ENCODE results near the gene TMC1. TPM values are rescaled to one million over a fixed set of nuclear protein-coding genes. Genes with fewer than 3 reads are reported as not detected.
A peak's percentile ranks its signal among the peaks of the same experiment; 100 is the strongest.
"Not testable (repeated sequence)": the region's sequence is repeated elsewhere in the genome, so short reads cannot be mapped to it uniquely, and the experiment has no call there.

Gene TMC1
- total RNA-seq, result 1 to 10 TPM in 1 of 4 donors, under 1 TPM in 1, not detected in 2; 0.34 to 2.6 TPM
- under 1 TPM in 2 of 3 donors, not detected in 1; 0.05 to 0.08 TPM for polyA plus RNA-seq
- long read RNA-seq, donor 1, result 0 reads
- long read RNA-seq, donor 2, result 0 reads

DNA sequence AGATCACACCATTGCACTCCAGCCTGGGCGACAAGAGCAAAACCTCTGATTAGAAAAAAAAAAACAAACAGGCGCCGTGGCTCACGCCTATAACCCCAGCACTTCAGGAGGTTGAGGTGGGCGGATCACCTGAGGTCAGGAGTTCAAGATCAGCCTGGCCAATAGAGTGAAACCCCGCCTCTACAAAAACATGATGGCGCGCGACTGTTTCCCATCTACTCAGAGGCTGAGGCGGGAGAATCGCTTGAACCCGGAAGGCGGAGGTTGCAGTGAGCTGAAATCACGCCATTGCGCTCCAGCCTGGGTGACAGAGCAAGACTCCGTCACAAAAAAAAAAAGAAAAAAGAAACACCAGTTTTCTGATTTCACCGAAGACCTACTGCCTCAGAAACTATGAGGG lies at the start of gene TMC1:
TSS of gene TMC1 (plus strand) at position 193 of the 400 bp plus-strand sequence. CDS start 127,041 bp downstream, outside the sequence.
- H3K36me3 ChIP-seq (ENCODE audit: insufficient read depth in 1 of 2, low read depth in 1 of 2); H3K27ac ChIP-seq; DNase-seq; H3K27me3 ChIP-seq (ENCODE audit: insufficient read depth in 3 of 3, low read length in 2 of 3); H3K4me1 ChIP-seq; intact Hi-C loops (cut with DNase I); ATAC-seq; H3K4me3 ChIP-seq; H3K9me3 ChIP-seq: not testable (repeated sequence)
- 97 to 99% (median 98%) methylated on average over 17 of the region's 17 CpGs for WGBS, 3 donors

DNA sequence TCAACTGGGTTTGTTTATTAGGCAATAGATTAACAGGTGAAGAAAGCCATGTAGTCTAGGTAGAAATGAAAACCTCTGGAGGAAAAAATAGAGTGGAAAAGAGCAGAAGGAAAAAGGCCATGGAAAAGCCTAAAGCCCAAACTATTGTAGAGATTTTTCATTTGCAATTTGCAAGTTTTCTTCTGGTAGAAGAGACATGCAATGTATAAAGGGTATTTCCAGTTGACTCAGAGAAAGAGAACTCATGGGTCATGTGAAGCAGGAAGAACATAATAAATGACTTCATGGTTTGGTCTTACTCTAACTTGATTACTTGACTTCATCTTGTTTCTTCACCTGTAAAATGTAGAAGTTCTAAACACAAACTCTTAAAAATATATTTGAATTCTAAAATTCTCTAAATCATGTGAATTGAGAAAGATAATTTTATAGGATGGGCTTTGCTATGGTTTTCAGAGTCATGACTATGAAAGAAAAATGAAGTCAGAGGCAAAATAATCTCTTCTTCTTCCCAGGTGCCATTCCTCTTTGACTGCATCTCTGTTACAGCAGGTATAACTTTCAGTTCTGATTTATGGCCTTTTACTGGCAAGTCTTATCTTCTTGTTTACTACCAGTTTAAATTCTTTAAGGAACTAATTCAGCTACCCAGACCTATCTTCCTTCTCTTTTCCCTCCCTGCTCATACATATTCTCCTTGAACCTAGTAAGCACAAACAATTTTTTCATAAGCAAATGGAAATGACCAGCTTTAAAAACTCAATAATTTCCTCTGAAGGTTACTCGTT lies 47.7 kb upstream of the TMC1 start:
- intact Hi-C loops (cut with DNase I), result no loop called here
- Histone ChIP-seq H3K36me3 (ENCODE audit: insufficient read depth in 1 of 2, low read depth in 1 of 2) (no peaks in the 10 kb centered on the region), H3K4me3 (no peak overlapping the region), H3K27ac (no peak overlapping the region), H3K9me3 (no peaks in the 10 kb centered on the region), H3K4me1 (peaks cover 10% of the 10 kb centered on the region), H3K27me3 (ENCODE audit: insufficient read depth in 3 of 3, low read length in 2 of 3) (no peaks in the 10 kb centered on the region)
- 53 to 60% (median 57%) methylated on average over 1 of the region's 1 CpG for WGBS, 3 donors
- ATAC-seq (no peak), DNase-seq (no peak)
- TF ChIP-seq, protein P1, sequence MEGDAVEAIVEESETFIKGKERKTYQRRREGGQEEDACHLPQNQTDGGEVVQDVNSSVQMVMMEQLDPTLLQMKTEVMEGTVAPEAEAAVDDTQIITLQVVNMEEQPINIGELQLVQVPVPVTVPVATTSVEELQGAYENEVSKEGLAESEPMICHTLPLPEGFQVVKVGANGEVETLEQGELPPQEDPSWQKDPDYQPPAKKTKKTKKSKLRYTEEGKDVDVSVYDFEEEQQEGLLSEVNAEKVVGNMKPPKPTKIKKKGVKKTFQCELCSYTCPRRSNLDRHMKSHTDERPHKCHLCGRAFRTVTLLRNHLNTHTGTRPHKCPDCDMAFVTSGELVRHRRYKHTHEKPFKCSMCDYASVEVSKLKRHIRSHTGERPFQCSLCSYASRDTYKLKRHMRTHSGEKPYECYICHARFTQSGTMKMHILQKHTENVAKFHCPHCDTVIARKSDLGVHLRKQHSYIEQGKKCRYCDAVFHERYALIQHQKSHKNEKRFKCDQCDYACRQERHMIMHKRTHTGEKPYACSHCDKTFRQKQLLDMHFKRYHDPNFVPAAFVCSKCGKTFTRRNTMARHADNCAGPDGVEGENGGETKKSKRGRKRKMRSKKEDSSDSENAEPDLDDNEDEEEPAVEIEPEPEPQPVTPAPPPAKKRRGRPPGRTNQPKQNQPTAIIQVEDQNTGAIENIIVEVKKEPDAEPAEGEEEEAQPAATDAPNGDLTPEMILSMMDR (IDR thresholded peaks at IDR 0.05), result no peak

DNA sequence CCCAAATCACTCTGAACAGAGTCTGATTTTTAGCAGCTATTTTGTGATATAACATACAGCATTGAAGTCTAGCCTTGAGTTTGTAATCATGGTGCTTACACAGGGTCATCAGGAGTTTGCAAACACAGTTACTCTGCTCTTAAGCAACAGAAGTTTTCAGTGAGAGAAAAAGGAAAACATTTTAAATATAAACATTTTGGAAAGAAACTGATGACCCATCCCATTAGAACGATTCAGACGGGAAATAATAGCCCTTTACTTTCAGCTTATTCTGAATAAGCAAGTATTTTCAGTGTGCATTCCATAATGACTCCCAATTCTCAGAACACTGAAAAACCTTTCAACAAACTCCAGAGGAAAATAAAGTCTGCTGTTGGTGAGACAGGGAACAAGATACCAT lies 46.7 kb upstream of the TMC1 start:
- DNase-seq (no peak), ATAC-seq (no peak)
- peaks cover 10% of the 10 kb centered on the region for H3K4me1 ChIP-seq
- TF ChIP-seq, protein P1 (IDR thresholded peaks at IDR 0.05), result no peak
- H3K4me3 ChIP-seq, result no peak overlapping the region
- no peaks in the 10 kb centered on the region for H3K9me3 ChIP-seq
- no peaks in the 10 kb centered on the region for H3K36me3 ChIP-seq (ENCODE audit: insufficient read depth in 1 of 2, low read depth in 1 of 2)
- H3K27ac ChIP-seq, result no peak overlapping the region
- intact Hi-C loops (cut with DNase I), result loop anchor here in 1 of 2 donors (5.0 kb wide), 3 partner anchors 103 to 167 kb away; no protein-coding TSS in a partner anchor
- WGBS, 3 donors, result 82 to 86% (median 83%) methylated on average over 2 of the region's 2 CpGs
- no peaks in the 10 kb centered on the region for H3K27me3 ChIP-seq (ENCODE audit: insufficient read depth in 3 of 3, low read length in 2 of 3)

DNA sequence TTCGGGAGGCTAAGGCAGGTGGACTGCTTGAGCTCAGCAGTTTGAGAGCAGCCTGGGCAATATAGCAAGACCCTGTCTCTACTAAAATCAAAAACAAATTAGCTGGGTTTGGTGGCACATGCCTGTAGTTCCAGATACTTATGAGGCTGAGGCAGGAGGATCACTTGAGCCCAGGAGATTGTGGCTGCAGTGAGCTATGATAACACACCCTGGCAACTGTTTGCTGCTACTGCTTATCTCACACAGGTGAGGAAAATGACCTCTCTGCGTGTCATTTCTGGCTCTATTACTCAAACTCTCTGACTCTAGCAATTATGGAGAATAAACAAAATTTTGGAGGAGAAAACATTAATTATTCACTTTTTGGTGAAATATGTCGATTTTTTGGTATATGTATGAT lies 45.3 kb upstream of the TMC1 start:
- intact Hi-C loops (cut with DNase I), result loop anchor here in 1 of 2 donors (5.0 kb wide), 3 partner anchors 101 to 169 kb away; no protein-coding TSS in a partner anchor
- 88 to 92% (median 89%) methylated on average over 3 of the region's 3 CpGs for WGBS, 3 donors
- ATAC-seq (no peak), DNase-seq (no peak)
- H3K27me3 ChIP-seq (ENCODE audit: insufficient read depth in 3 of 3, low read length in 2 of 3), result no peaks in the 10 kb centered on the region
- H3K4me3 ChIP-seq, result no peak overlapping the region
- H3K9me3 ChIP-seq, result no peaks in the 10 kb centered on the region
- H3K4me1 ChIP-seq, result peaks cover 10% of the 10 kb centered on the region
- TF ChIP-seq, protein P1 (IDR thresholded peaks at IDR 0.05), result no peak
- no peak overlapping the region for H3K27ac ChIP-seq
- no peaks in the 10 kb centered on the region for H3K36me3 ChIP-seq (ENCODE audit: insufficient read depth in 1 of 2, low read depth in 1 of 2)

DNA sequence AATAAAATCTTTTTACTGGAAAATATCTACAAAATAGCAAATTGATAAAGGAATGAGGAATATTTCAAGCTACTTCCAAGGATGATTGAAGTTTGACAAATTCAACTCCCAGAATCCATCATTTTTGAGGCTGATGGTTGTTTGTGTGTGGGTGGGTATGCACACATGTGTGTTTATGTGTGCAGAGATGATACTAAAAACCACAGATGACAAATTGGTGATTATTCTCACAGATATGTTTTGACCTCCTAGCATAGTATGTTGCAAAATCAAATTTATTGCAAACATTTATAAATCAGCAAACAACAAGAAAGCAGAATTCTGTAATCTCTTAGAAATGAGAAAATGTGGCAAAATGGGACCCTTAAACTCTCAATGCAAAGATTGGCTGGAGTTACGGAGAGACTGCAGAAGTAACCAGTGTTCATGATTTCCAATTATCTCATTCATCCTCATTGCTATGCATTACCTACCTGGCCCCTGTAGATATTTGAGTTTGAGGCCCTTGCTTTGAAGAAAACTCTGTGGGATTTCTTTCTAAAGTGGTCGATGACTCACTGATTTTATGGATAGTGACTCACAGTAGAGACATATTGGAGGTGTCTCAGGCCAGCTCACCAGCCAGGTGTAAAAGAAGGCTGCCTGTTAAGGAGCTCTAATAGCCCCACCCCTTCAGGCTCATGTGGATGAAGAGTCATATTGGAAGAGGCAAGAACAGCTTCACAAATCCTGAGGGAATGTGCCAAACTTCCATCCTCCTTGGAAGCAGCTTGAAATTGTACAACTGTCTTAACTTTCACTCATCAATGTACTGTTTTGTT lies 44.6 kb upstream of the TMC1 start:
- no peaks in the 10 kb centered on the region for H3K9me3 ChIP-seq
- ATAC-seq (peak; percentile 56 to 91 (median 76)), DNase-seq (no peak)
- H3K4me1 ChIP-seq, result peaks cover 10% of the 10 kb centered on the region
- no peak overlapping the region for H3K27ac ChIP-seq
- TF ChIP-seq, protein P1 (IDR thresholded peaks at IDR 0.05), result no peak
- H3K27me3 ChIP-seq (ENCODE audit: insufficient read depth in 3 of 3, low read length in 2 of 3), result no peaks in the 10 kb centered on the region
- 85 to 86% (median 85%) methylated on average over 2 of the region's 2 CpGs for WGBS, 3 donors
- no peak overlapping the region for H3K4me3 ChIP-seq
- intact Hi-C loops (cut with DNase I), result loop anchor here in 1 of 2 donors (5.0 kb wide), 3 partner anchors 100 to 170 kb away; no protein-coding TSS in a partner anchor
- H3K36me3 ChIP-seq (ENCODE audit: insufficient read depth in 1 of 2, low read depth in 1 of 2), result no peaks in the 10 kb centered on the region
